ENCODE results near the gene SIKE1. TPM values are rescaled to one million over a fixed set of nuclear protein-coding genes. Genes with fewer than 3 reads are reported as not detected.

Gene SIKE1
- polyA plus RNA-seq, 1 donor (not counting 4 experiments of a cell fraction or from before 2014, with no cell fraction given), result 40.3 TPM

DNA sequence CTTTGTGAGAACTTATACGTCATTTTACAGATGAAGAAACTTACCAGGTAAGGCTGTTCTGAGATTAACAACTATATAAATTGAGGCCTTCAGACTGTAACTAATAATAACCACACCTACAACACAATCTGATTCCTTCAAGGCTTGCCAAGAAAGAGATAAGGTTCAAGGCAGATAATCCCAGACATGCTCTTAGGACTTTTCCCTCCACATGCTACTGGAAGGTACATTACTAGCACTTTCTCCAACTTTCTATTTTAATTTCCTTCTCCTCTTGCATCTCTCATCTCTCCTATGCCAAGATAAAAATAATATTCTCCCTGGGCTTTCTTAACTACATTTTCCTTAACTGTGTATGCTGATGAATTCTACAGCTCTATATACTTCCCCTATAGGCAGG lies 45.0 kb downstream of the SIKE1 start:
- Histone ChIP-seq H4K20me1 (ENCODE audit: control insufficient read depth, extremely low read depth, insufficient read depth, low read length) (peaks cover 7% of the 10 kb centered on the region), H3K9ac (ENCODE audit: control insufficient read depth, extremely low read depth, insufficient read depth, low read length) (no peak overlapping the region), H3K36me3 (ENCODE audit: control insufficient read depth in 2 of 2, extremely low read depth in 1 of 2, insufficient read depth in 2 of 2, low read length in 2 of 2) (peaks cover 23 to 35% of the 10 kb centered on the region in 2 experiments), H3K4me2 (ENCODE audit: control insufficient read depth, extremely low read depth, insufficient read depth, low read depth, low read length) (no peak overlapping the region), H3K9me1 (ENCODE audit: control insufficient read depth, extremely low read depth, insufficient read depth, low read length) (no peaks in the 10 kb centered on the region), H3K79me2 (ENCODE audit: control insufficient read depth, insufficient read depth, low read length) (peaks cover 36% of the 10 kb centered on the region), H2AFZ (ENCODE audit: control insufficient read depth, low read length) (no peak overlapping the region), H3K27me3 (ENCODE audit: control insufficient read depth, extremely low read depth, insufficient read depth, low read length) (no peaks in the 10 kb centered on the region), H3K27ac (ENCODE audit: control insufficient read depth, insufficient read depth, low read length) (no peak overlapping the region), H3K9me3 (ENCODE audit: control insufficient read depth, low read depth, low read length) (no peaks in the 10 kb centered on the region), H3K4me1 (ENCODE audit: control insufficient read depth, extremely low read depth, insufficient read depth, low read length) (no peaks in the 10 kb centered on the region), H3K4me3 (ENCODE audit: control insufficient read depth in 2 of 3, extremely low read depth in 1 of 3, insufficient read depth in 2 of 3, low read depth in 1 of 3, low read length in 3 of 3) (no peak overlapping the region)
- TF ChIP-seq, protein P1, sequence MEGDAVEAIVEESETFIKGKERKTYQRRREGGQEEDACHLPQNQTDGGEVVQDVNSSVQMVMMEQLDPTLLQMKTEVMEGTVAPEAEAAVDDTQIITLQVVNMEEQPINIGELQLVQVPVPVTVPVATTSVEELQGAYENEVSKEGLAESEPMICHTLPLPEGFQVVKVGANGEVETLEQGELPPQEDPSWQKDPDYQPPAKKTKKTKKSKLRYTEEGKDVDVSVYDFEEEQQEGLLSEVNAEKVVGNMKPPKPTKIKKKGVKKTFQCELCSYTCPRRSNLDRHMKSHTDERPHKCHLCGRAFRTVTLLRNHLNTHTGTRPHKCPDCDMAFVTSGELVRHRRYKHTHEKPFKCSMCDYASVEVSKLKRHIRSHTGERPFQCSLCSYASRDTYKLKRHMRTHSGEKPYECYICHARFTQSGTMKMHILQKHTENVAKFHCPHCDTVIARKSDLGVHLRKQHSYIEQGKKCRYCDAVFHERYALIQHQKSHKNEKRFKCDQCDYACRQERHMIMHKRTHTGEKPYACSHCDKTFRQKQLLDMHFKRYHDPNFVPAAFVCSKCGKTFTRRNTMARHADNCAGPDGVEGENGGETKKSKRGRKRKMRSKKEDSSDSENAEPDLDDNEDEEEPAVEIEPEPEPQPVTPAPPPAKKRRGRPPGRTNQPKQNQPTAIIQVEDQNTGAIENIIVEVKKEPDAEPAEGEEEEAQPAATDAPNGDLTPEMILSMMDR (optimal IDR thresholded peaks at IDR 0.05 in 1 of 3, IDR thresholded peaks at IDR 0.05 in 1 of 3, conservative IDR thresholded peaks at IDR 0.05 in 1 of 3; ENCODE audit: extremely low read depth in 1 of 3, insufficient read depth in 2 of 3, low read length in 3 of 3), result no peak
- TF ChIP-seq EZH2 (IDR thresholded peaks at IDR 0.05; ENCODE audit: low read length), result no peak
- DNase-seq (ENCODE audit: low read depth, low spot score), result no peak
- dilution Hi-C loops (cut with MboI; ENCODE audit: extremely low pct_ligation_motif_present, low sequenced_read_pairs), result no loop called here
- FAIRE-seq, result no peak

DNA sequence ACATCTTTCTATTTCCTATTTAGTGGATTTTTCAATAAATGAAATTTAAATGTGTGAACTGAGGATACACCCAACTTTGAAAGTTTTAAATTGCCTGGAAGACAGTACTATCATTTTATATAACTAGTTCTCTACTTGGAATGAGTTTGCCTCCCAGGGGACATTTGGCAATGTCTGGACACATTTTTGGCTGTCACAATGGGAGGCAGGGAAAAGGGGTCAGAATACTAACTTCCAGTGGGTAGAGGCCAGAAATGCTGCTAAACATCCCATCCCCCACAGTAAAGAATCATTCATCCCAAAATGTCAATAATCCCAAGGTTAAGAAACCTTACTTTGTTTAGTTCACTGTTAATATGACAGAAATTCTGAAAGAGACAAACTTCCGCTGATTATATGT lies 50.7 kb downstream of the SIKE1 start:
- Histone ChIP-seq H3K4me1 (ENCODE audit: control insufficient read depth, extremely low read depth, insufficient read depth, low read length) (no peaks in the 10 kb centered on the region), H4K20me1 (ENCODE audit: control insufficient read depth, extremely low read depth, insufficient read depth, low read length) (no peaks in the 10 kb centered on the region), H3K27ac (ENCODE audit: control insufficient read depth, insufficient read depth, low read length) (no peak overlapping the region), H3K36me3 (ENCODE audit: control insufficient read depth in 2 of 2, extremely low read depth in 1 of 2, insufficient read depth in 2 of 2, low read length in 2 of 2) (peaks cover 22 to 31% of the 10 kb centered on the region in 2 experiments), H3K4me2 (ENCODE audit: control insufficient read depth, extremely low read depth, insufficient read depth, low read depth, low read length) (no peak overlapping the region), H3K4me3 (ENCODE audit: control insufficient read depth in 2 of 3, extremely low read depth in 1 of 3, insufficient read depth in 2 of 3, low read depth in 1 of 3, low read length in 3 of 3) (no peak overlapping the region), H3K9me1 (ENCODE audit: control insufficient read depth, extremely low read depth, insufficient read depth, low read length) (no peaks in the 10 kb centered on the region), H3K27me3 (ENCODE audit: control insufficient read depth, extremely low read depth, insufficient read depth, low read length) (no peaks in the 10 kb centered on the region), H3K79me2 (ENCODE audit: control insufficient read depth, insufficient read depth, low read length) (peaks cover 17% of the 10 kb centered on the region), H3K9me3 (ENCODE audit: control insufficient read depth, low read depth, low read length) (no peaks in the 10 kb centered on the region), H2AFZ (ENCODE audit: control insufficient read depth, low read length) (no peak overlapping the region), H3K9ac (ENCODE audit: control insufficient read depth, extremely low read depth, insufficient read depth, low read length) (no peak overlapping the region)
- TF ChIP-seq EZH2 (IDR thresholded peaks at IDR 0.05; ENCODE audit: low read length), result no peak
- TF ChIP-seq, protein P1 (optimal IDR thresholded peaks at IDR 0.05 in 1 of 3, IDR thresholded peaks at IDR 0.05 in 1 of 3, conservative IDR thresholded peaks at IDR 0.05 in 1 of 3; ENCODE audit: extremely low read depth in 1 of 3, insufficient read depth in 2 of 3, low read length in 3 of 3), result no peak
- DNase-seq (ENCODE audit: low read depth, low spot score), result no peak
- dilution Hi-C loops (cut with MboI; ENCODE audit: extremely low pct_ligation_motif_present, low sequenced_read_pairs), result no loop called here
- no peak for FAIRE-seq

Measured in keratinocyte (primary cell).